ENCODE measurements around the gene IQGAP2. TPM values are rescaled to one million over a fixed set of nuclear protein-coding genes. Genes with fewer than 3 reads are reported as not detected.

Gene IQGAP2
- total RNA-seq, 1 donor from 2014 or later, result 8.8 TPM

DNA sequence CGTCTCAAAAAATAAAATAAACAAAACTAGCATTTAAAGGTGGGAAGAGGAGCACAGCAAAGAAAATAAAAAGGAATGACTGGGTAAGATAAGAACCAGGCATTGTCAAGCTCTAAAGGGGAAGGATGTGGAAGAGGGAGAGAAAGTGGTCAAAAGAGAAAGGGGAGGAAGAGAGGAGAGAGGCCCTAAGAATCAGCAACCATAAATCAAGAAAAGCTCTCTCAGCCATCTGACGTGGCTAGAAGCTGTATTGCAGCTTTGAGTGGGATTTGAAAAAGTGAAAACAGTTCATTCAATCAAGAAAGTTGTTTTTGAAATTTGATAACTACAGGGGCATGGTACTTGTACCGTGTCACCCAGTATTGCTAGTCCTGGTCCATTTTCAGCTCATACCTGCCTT lies 267.4 kb downstream of the IQGAP2 start:
- no peaks in the 10 kb centered on the region for H3K27me3 Mint-ChIP-seq (ENCODE audit: unreplicated experiment)
- no peak overlapping the region for H3K27ac Mint-ChIP-seq (ENCODE audit: unreplicated experiment)
- H3K4me3 Mint-ChIP-seq (ENCODE audit: unreplicated experiment), result no peak overlapping the region
- H3K4me1 Mint-ChIP-seq (ENCODE audit: unreplicated experiment), result peaks cover 22% of the 10 kb centered on the region
- DNase-seq (ENCODE audit: extremely low spot score, unreplicated experiment), result no peak
- TF ChIP-seq, protein P1, sequence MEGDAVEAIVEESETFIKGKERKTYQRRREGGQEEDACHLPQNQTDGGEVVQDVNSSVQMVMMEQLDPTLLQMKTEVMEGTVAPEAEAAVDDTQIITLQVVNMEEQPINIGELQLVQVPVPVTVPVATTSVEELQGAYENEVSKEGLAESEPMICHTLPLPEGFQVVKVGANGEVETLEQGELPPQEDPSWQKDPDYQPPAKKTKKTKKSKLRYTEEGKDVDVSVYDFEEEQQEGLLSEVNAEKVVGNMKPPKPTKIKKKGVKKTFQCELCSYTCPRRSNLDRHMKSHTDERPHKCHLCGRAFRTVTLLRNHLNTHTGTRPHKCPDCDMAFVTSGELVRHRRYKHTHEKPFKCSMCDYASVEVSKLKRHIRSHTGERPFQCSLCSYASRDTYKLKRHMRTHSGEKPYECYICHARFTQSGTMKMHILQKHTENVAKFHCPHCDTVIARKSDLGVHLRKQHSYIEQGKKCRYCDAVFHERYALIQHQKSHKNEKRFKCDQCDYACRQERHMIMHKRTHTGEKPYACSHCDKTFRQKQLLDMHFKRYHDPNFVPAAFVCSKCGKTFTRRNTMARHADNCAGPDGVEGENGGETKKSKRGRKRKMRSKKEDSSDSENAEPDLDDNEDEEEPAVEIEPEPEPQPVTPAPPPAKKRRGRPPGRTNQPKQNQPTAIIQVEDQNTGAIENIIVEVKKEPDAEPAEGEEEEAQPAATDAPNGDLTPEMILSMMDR (IDR thresholded peaks at IDR 0.05), result no peak
- H3K36me3 Mint-ChIP-seq (ENCODE audit: unreplicated experiment), result peaks cover 5% of the 10 kb centered on the region
- H3K9me3 Mint-ChIP-seq (ENCODE audit: unreplicated experiment), result no peaks in the 10 kb centered on the region

DNA sequence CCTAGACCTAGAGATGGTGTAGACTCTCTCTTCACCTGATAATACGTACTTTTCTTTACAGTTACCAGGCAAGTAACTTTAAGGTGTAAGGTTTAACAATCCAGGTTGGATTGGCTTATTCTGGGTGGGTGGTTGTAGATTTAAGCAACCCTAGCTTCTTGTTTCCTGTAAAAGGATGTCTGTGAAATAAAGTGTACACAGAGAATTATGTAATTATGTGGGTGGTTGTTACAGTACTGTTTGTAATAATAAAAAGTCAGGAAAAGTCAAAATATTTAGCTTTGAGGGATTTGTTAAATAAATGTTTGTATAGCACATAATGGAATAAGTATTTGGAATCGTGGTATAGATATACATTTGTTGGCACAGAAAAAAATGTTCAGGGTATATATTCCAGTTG lies 269.2 kb downstream of the IQGAP2 start:
- H3K4me1 Mint-ChIP-seq (ENCODE audit: unreplicated experiment), result peaks cover 22% of the 10 kb centered on the region
- no peaks in the 10 kb centered on the region for H3K9me3 Mint-ChIP-seq (ENCODE audit: unreplicated experiment)
- no peak for DNase-seq (ENCODE audit: extremely low spot score, unreplicated experiment)
- H3K36me3 Mint-ChIP-seq (ENCODE audit: unreplicated experiment), result peaks cover 9% of the 10 kb centered on the region
- H3K27ac Mint-ChIP-seq (ENCODE audit: unreplicated experiment), result no peak overlapping the region
- no peaks in the 10 kb centered on the region for H3K27me3 Mint-ChIP-seq (ENCODE audit: unreplicated experiment)
- no peak overlapping the region for H3K4me3 Mint-ChIP-seq (ENCODE audit: unreplicated experiment)
- TF ChIP-seq, protein P1 (IDR thresholded peaks at IDR 0.05), result no peak

- DNase-seq (ENCODE audit: extremely low spot score, unreplicated experiment), result no peak
- peaks cover 22% of the 10 kb centered on the region for H3K4me1 Mint-ChIP-seq (ENCODE audit: unreplicated experiment)
- H3K27ac Mint-ChIP-seq (ENCODE audit: unreplicated experiment), result no peak overlapping the region
- no peak overlapping the region for H3K4me3 Mint-ChIP-seq (ENCODE audit: unreplicated experiment)
- H3K9me3 Mint-ChIP-seq (ENCODE audit: unreplicated experiment), result no peaks in the 10 kb centered on the region
- H3K27me3 Mint-ChIP-seq (ENCODE audit: unreplicated experiment), result no peaks in the 10 kb centered on the region
- H3K36me3 Mint-ChIP-seq (ENCODE audit: unreplicated experiment), result peaks cover 9% of the 10 kb centered on the region
- TF ChIP-seq, protein P1 (IDR thresholded peaks at IDR 0.05), result no peak
These were observed 270.0 kb downstream of the IQGAP2 start for GRCh38 chr5:76673125-76673524.

- no peaks in the 10 kb centered on the region for H3K9me3 Mint-ChIP-seq (ENCODE audit: unreplicated experiment)
- no peak overlapping the region for H3K4me3 Mint-ChIP-seq (ENCODE audit: unreplicated experiment)
- TF ChIP-seq, protein P1 (IDR thresholded peaks at IDR 0.05), result no peak
- H3K36me3 Mint-ChIP-seq (ENCODE audit: unreplicated experiment), result peaks cover 6% of the 10 kb centered on the region
- H3K4me1 Mint-ChIP-seq (ENCODE audit: unreplicated experiment), result peaks cover 28% of the 10 kb centered on the region
- H3K27me3 Mint-ChIP-seq (ENCODE audit: unreplicated experiment), result no peaks in the 10 kb centered on the region
- no peak overlapping the region for H3K27ac Mint-ChIP-seq (ENCODE audit: unreplicated experiment)
- DNase-seq (ENCODE audit: extremely low spot score, unreplicated experiment), result no peak
These were observed 271.4 kb downstream of the IQGAP2 start for GRCh38 chr5:76674330-76675066.

- Mint-ChIP-seq H3K27me3 (ENCODE audit: unreplicated experiment) (no peaks in the 10 kb centered on the region), H3K4me1 (ENCODE audit: unreplicated experiment) (peaks cover 27% of the 10 kb centered on the region), H3K27ac (ENCODE audit: unreplicated experiment) (no peak overlapping the region), H3K36me3 (ENCODE audit: unreplicated experiment) (peaks cover 5% of the 10 kb centered on the region), H3K9me3 (ENCODE audit: unreplicated experiment) (no peaks in the 10 kb centered on the region), H3K4me3 (ENCODE audit: unreplicated experiment) (no peak overlapping the region)
- TF ChIP-seq, protein P1 (IDR thresholded peaks at IDR 0.05), result no peak
- DNase-seq (ENCODE audit: extremely low spot score, unreplicated experiment), result no peak
These were observed 272.3 kb downstream of the IQGAP2 start for GRCh38 chr5:76675364-76675763.
